ENCODE measurements around the gene KCNT2.

Gene KCNT2

DNA sequence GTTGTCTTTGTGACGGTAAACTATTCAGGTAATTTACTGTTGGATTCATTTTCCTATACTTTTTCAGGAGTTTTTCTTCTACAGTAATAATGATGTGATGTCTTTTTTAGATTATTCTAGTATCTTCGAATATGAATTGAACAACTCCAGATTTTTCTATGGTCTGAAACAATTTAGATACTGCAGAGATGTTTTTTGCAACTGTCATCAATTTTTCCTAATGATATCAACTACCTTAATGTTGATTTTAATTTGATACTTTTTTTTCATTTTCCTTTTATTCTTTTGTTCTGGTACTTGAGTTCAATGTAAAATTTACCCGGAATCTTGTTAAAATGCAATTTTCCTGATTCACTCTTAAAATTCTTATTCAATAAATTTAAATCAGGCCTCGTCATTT is 110.4 kb downstream of the KCNT2 start:
- DNase-seq (ENCODE audit: insufficient read length, low spot score): no peak
- TF ChIP-seq, protein P1, sequence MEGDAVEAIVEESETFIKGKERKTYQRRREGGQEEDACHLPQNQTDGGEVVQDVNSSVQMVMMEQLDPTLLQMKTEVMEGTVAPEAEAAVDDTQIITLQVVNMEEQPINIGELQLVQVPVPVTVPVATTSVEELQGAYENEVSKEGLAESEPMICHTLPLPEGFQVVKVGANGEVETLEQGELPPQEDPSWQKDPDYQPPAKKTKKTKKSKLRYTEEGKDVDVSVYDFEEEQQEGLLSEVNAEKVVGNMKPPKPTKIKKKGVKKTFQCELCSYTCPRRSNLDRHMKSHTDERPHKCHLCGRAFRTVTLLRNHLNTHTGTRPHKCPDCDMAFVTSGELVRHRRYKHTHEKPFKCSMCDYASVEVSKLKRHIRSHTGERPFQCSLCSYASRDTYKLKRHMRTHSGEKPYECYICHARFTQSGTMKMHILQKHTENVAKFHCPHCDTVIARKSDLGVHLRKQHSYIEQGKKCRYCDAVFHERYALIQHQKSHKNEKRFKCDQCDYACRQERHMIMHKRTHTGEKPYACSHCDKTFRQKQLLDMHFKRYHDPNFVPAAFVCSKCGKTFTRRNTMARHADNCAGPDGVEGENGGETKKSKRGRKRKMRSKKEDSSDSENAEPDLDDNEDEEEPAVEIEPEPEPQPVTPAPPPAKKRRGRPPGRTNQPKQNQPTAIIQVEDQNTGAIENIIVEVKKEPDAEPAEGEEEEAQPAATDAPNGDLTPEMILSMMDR (IDR thresholded peaks at IDR 0.05; ENCODE audit: insufficient read depth, missing control alignments): no peak
- FAIRE-seq: no peak

DNA sequence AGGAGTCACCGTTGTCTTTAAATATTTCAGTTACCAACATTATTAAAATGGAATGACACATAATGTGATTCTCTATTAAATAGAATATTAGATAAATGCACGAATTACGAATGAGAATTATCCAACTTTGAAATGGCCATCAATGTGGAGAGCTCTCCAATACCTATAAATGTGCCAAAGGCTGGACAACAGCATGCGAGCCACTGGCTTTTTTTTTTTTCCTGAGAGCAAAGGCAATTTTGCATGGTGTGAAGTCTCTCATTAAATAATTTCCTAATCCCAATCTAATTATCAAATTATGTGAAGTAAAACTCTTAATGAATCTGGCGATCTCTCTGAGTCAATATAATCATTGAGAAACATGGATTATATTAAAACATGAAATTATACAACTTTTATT is 113.5 kb downstream of the KCNT2 start:
- TF ChIP-seq, protein P1 (IDR thresholded peaks at IDR 0.05; ENCODE audit: insufficient read depth, missing control alignments): no peak
- FAIRE-seq: no peak
- DNase-seq (ENCODE audit: insufficient read length, low spot score): no peak

DNA sequence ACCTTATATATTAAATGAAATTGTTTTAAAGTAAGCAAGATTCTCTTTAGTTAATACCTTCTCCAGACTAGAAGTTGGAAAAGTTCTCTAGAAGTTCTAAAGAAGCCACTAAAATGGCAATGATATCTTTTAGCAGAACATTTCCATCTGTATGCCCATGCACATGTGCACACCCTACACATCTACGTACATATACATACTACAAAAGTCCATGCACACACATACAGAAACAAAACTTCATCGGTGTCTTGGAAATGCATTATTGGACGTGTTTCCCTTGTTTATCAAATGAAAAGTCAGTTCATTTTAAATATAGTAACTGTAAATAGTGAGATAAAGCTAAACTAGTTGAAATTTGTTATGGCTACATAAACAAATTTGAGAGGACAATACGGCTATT is 114.4 kb downstream of the KCNT2 start:
- FAIRE-seq (no peak), DNase-seq (ENCODE audit: insufficient read length, low spot score) (no peak)
- TF ChIP-seq, protein P1 (IDR thresholded peaks at IDR 0.05; ENCODE audit: insufficient read depth, missing control alignments): no peak

DNA sequence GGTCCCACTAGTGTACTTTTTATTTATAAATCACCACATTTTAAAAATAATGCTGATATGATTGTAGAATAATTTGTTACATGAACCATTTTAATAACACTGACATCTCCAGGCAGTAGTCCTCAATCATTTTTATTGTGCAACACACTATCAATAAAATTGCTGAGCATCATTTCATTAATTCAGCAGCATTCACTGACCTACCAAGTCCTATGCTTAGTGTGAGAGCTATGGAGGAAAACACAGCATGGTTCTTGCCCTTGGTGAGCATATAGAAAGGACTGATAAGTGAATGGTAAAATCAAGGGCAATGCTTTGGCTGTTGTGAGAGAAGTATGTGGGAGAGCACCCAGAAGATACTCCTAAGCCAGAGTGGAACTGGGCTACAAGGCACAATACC is 119.7 kb downstream of the KCNT2 start:
- DNase-seq (ENCODE audit: insufficient read length, low spot score) (no peak), FAIRE-seq (peak; percentile 53)
- TF ChIP-seq, protein P1 (IDR thresholded peaks at IDR 0.05; ENCODE audit: insufficient read depth, missing control alignments): no peak

DNA sequence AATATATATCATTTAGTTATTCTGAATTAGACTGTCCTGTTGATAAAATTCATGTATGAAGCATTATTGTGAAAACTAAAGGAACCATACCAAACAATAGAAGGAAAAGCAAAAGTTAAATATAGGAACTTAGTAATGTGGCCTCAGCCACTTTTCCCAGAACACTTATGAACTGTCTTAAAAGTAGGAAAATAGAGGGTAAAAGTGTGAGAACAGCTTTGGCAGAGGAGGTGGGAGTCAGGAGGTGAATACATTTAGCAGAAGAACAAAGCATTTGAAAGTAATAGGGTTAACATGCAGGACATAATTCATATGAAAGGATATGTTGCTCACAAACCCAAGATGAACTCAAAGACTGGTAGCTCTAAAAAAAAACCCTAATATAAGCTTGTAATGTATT is 121.9 kb downstream of the KCNT2 start:
- FAIRE-seq (no peak), DNase-seq (ENCODE audit: insufficient read length, low spot score) (no peak)
- TF ChIP-seq, protein P1 (IDR thresholded peaks at IDR 0.05; ENCODE audit: insufficient read depth, missing control alignments): no peak

DNA sequence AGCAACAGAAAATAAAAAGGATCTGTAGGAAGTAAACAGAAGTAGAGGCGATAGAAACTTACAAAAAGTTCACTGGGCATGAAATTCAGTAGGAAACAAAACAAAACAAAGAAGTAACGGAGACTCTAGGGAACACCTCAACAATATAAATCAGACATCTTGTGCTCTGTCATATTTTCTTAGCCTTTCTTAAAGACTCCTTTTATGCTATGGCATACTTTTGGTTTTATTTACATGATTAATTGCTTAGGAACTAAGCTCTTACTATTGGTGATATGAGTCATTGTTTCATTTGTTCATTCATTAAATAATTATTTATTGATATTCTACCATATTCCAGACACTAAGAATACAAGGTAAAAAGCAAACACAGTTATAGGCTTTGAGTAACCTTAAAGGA is 126.6 kb downstream of the KCNT2 start:
- no peak for FAIRE-seq
- no peak for DNase-seq (ENCODE audit: insufficient read length, low spot score)

DNA sequence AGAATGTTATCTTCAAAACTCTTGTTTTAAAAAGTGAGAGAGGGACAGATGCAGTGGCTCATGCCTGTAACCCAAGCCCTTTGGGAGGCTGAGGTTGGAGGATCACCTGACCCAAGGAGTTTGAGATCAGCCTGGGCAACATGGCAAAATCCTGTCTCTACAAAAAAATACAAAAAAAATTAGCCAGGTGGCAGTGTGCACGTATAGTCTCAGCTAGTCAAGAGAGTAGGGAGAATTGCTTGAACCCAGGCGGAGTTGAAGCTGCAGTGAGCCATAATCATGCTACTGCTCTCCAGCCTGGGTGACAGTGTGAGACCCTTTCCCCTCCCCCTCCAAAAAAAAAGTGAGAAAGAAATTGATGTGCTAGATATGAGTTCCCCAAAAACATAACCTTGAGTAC is 131.0 kb downstream of the KCNT2 start:
- TF ChIP-seq, protein P1 (IDR thresholded peaks at IDR 0.05; ENCODE audit: insufficient read depth, missing control alignments): no peak
- FAIRE-seq (no peak), DNase-seq (ENCODE audit: insufficient read length, low spot score) (no peak)

More for the DNA sequence above, 126.6 kb downstream of the KCNT2 start:
- TF ChIP-seq, protein P1 (IDR thresholded peaks at IDR 0.05; ENCODE audit: insufficient read depth, missing control alignments): no peak
